NCI-H446 treated with DMSO at 0.1 percent for 48 hours (cell line): Measurements from ENCODE around the gene COMMD4.
"Not testable (repeated sequence)": the region's sequence is repeated elsewhere in the genome, so short reads cannot be mapped to it uniquely, and the experiment has no call there.

ENCODE experiments used
- DNase-seq: peaks from one replicate; lab custom pipeline; 2025; lab: John Stamatoyannopoulos, UW

Gene COMMD4

GRCh38 chr15:75332093-75332492 lies 3.8 kb upstream of the COMMD4 start:
- not testable (repeated sequence) for DNase-seq

GRCh38 chr15:75333654-75334419 lies 2.0 kb upstream of the COMMD4 start:
- not testable (repeated sequence) for DNase-seq

GRCh38 chr15:75335313-75335704 lies 554 bp upstream of the COMMD4 start:
- DNase-seq: no peak

- no peak for DNase-seq
Observed at GRCh38 chr15:75338661-75339240, 2.9 kb downstream of the COMMD4 start.

- DNase-seq: no peak
Observed at GRCh38 chr15:75339531-75340240, 3.8 kb downstream of the COMMD4 start.

- DNase-seq: no peak
Observed at GRCh38 chr15:75342221-75342620, 6.4 kb downstream of the COMMD4 start.

- DNase-seq: not testable (repeated sequence)
Observed at GRCh38 chr15:75343953-75344352, 8.1 kb downstream of the COMMD4 start.

- no peak for DNase-seq
Observed at GRCh38 chr15:75346796-75347221, 10.9 kb downstream of the COMMD4 start, which contains the start of gene NEIL1. Gene NEIL1, plus strand, starts transcription at chr15:75347039. Its CDS starts 1,867 bp downstream, at chr15:75348906.

GRCh38 chr15:75347222-75348033 lies 11.6 kb downstream of the COMMD4 start:
- DNase-seq: no peak

GRCh38 chr15:75348034-75348561 lies 12.2 kb downstream of the COMMD4 start:
- DNase-seq: no peak

GRCh38 chr15:75348562-75349350 lies 12.9 kb downstream of the COMMD4 start:
- no peak for DNase-seq

GRCh38 chr15:75349351-75349669 lies 13.4 kb downstream of the COMMD4 start:
- not testable (repeated sequence) for DNase-seq

- DNase-seq: no peak
Observed at GRCh38 chr15:75349851-75350588, 14.2 kb downstream of the COMMD4 start.

GRCh38 chr15:75350601-75351361 lies 14.9 kb downstream of the COMMD4 start:
- DNase-seq: no peak

- no peak for DNase-seq
Observed at GRCh38 chr15:75352186-75353080, 16.6 kb downstream of the COMMD4 start.

- no peak for DNase-seq
Observed at GRCh38 chr15:75353604-75354003, 17.7 kb downstream of the COMMD4 start.

GRCh38 chr15:75354454-75354853 lies 18.6 kb downstream of the COMMD4 start:
- DNase-seq: no peak

- no peak for DNase-seq
Observed at GRCh38 chr15:75355369-75355768, 19.5 kb downstream of the COMMD4 start.

GRCh38 chr15:75356006-75356405 lies 20.1 kb downstream of the COMMD4 start:
- no peak for DNase-seq
